SJCRH30 (cell line): ENCODE results near the gene SIX5. TPM values are rescaled to one million over a fixed set of nuclear protein-coding genes. Genes with fewer than 3 reads are reported as not detected.

Experiments used
- DNase-seq, 2 experiments: peaks; one replicate each; pipeline ENCODE4 v3.0.0-alpha.2; 2015 to 2020
- H3K27ac ChIP-seq: fragments of 250-450 bp; sonication (Bioruptor Pico); 2 replicates; pipeline ENCODE4 v1.5.1; 2020; ENCODE audit warnings: mild to moderate bottlenecking, moderate library complexity
- H3K27me3 ChIP-seq: fragments of 250-450 bp; sonication (Bioruptor Pico); 2 replicates; pipeline ENCODE4 v1.5.1; 2020; ENCODE audit warnings: mild to moderate bottlenecking, moderate library complexity
- H3K36me3 ChIP-seq: fragments of 250-450 bp; sonication (Bioruptor Pico); 2 replicates; pipeline ENCODE4 v1.5.1; 2020; ENCODE audit warnings: mild to moderate bottlenecking, moderate library complexity
- H3K4me1 ChIP-seq: fragments of 250-450 bp; sonication (Bioruptor Pico); 2 replicates; pipeline ENCODE4 v1.5.1; 2020; ENCODE audit warnings: mild to moderate bottlenecking, moderate library complexity
- H3K4me3 ChIP-seq: fragments of 250-450 bp; sonication (Bioruptor Pico); 2 replicates; pipeline ENCODE4 v1.5.1; 2020; ENCODE audit warnings: mild to moderate bottlenecking, moderate library complexity
- H3K9me3 ChIP-seq: fragments of 250-450 bp; sonication (Bioruptor Pico); replicated peaks from 2 replicates; pipeline ENCODE4 v1.5.1; 2020; ENCODE audit warnings: mild to moderate bottlenecking, moderate library complexity
- total RNA-seq: library from RNA; depleted of rRNA; stranded (reverse); fragments of >200 nt; shearing (Covaris generic); gene quantifications from 2 replicates; pipeline ENCODE4 v1.2.3, GENCODE V29; 2014

Gene SIX5
- total RNA-seq, 1 experiment from 2014 or later, result 6.0 TPM

DNA sequence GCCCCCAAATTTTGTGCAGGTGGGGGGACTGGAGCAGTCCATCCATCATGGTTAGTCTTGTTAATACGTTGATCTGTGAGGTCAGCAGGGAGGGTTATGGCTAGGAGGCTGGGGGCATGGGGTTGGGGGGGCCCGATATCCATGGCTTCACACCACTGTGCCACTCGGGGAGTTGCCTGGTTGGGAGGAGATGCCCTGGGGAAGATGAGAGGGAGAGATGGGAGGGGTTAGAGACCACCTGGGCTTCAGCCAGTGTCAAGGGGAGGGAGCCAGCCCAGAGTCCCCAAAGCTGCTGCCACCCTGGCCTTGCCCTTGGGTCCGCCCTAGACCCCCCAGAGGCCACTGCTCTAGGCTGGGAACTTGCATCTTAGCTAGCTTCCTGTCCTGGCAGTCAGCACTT, 15.0 kb upstream of the SIX5 start:
- Histone ChIP-seq H3K27ac (peak overlapping the region; percentile 99; the same call in 1 of the 2 replicates), H3K9me3 (no peaks in the 10 kb centered on the region), H3K27me3 (no peaks in the 10 kb centered on the region), H3K4me3 (no peak overlapping the region; the same call in 1 of the 2 replicates), H3K36me3 (peaks cover 44% of the 10 kb centered on the region), H3K4me1 (peaks cover 23% of the 10 kb centered on the region)
- DNase-seq, result no peak

- Histone ChIP-seq H3K4me3 (peak overlapping the region; percentile 84), H3K27ac (peak overlapping the region; percentile 99), H3K4me1 (peaks cover 23% of the 10 kb centered on the region), H3K36me3 (peaks cover 45% of the 10 kb centered on the region), H3K27me3 (no peaks in the 10 kb centered on the region), H3K9me3 (no peaks in the 10 kb centered on the region)
- peak; percentile 74 to 75 for DNase-seq
Measured at GRCh38 chr19:45782820-45783785, 14.1 kb upstream of the SIX5 start.

DNA sequence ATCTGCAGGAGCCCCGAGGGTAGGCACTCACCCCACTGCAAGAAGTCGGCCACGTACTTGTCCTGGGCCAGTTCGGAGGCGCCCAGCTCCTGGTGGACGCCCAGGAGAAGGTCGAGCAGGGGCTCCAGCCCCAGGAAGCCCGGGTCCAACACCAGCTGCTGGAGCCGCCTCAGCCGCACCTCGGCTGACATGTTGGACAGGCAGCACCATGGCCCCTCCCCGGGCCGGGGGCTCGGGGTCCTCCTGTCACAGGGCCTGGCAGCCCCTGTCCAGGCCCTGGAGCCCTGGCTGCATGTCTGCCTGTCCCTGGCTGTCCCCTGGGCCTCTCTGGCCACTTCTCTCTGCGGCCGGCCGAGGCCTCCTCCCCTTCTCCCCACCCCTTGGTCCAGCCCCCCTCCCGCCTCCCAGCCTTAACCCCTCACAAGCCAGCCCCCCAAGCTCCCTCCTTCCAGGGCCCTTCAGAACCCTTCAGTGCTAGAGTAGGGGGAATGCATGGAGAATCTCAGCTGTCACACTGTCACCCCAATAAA, 13.2 kb upstream of the SIX5 start, which contains the start of gene DMPK:
Gene DMPK (minus strand): TSS at position 329 of the 530 bp plus-strand sequence. CDS start 138 bp downstream, at position 191.
- Histone ChIP-seq H3K36me3 (peaks cover 53% of the 10 kb centered on the region), H3K9me3 (no peaks in the 10 kb centered on the region), H3K4me3 (peak within 1 kb of the TSS; percentile 84), H3K27ac (peak within 1 kb of the TSS; percentile 99), H3K4me1 (peaks cover 23% of the 10 kb centered on the region), H3K27me3 (no peaks in the 10 kb centered on the region)
- DNase-seq, result peak; percentile 78

DNA sequence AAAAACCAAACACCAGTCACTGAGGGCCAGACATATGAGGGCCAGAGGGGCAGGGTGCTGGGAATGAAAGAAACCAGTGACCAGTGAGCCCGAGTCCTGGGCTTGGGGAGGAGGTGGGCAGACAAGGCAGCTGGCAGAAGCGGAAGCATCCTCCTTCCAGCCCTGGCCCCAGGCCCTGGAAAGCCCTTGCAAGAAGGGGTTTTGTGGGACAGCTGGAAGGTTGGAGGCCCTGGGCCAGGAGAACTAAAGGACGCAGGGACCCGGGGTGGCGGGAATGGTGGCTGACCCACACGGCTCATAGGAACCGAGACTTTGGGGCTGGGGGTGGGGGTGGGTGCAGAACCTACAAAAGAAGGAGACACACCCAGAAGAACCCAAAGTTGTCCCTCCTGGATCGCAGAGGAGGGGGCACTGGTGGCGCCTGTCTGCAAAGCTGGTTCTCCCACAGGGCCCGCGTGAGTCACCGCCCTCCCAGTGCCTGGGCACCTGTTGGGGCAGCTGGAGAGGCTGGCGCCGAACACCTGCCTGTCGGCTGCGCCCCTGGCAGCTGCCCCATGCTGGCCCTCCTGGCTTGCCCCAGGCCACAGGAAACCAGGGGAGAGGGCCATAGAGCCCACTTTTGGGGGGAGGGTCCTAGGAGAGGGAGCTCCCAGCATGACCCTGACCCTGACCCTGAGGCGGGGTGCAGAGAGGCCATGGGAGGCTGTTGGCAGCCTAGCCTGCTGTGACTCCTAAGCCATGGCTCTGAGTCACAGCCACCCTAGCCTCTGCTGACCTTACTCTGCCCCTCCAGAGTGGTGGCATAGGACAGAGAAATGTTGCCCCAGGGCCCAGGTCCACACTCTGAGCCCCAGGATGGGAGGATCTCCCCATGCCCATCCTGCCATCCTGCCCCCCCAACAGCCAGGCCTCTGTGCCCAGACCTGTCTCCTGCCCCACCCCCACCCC, 12.4 kb upstream of the SIX5 start:
- DNase-seq, result peak; percentile 90 to 93
- Histone ChIP-seq H3K36me3 (peaks cover 59% of the 10 kb centered on the region), H3K27me3 (no peaks in the 10 kb centered on the region), H3K4me1 (peaks cover 23% of the 10 kb centered on the region), H3K9me3 (no peaks in the 10 kb centered on the region), H3K4me3 (peak overlapping the region; percentile 84), H3K27ac (peak overlapping the region; percentile 99)

- H3K36me3 ChIP-seq, result peaks cover 58% of the 10 kb centered on the region
- no peak for DNase-seq
- peak overlapping the region; percentile 99 for H3K27ac ChIP-seq
- no peaks in the 10 kb centered on the region for H3K27me3 ChIP-seq
- no peaks in the 10 kb centered on the region for H3K9me3 ChIP-seq
- H3K4me1 ChIP-seq, result peaks cover 23% of the 10 kb centered on the region
- peak overlapping the region; percentile 84 for H3K4me3 ChIP-seq
Measured at GRCh38 chr19:45780448-45781213, 11.6 kb upstream of the SIX5 start.

GRCh38 chr19:45780146-45780447, 11.0 kb upstream of the SIX5 start:
- H3K27me3 ChIP-seq, result no peaks in the 10 kb centered on the region
- H3K27ac ChIP-seq, result peak overlapping the region; percentile 99
- peaks cover 23% of the 10 kb centered on the region for H3K4me1 ChIP-seq
- DNase-seq, result no peak
- peak overlapping the region; percentile 84 for H3K4me3 ChIP-seq
- H3K9me3 ChIP-seq, result no peaks in the 10 kb centered on the region
- peaks cover 55% of the 10 kb centered on the region for H3K36me3 ChIP-seq

DNA sequence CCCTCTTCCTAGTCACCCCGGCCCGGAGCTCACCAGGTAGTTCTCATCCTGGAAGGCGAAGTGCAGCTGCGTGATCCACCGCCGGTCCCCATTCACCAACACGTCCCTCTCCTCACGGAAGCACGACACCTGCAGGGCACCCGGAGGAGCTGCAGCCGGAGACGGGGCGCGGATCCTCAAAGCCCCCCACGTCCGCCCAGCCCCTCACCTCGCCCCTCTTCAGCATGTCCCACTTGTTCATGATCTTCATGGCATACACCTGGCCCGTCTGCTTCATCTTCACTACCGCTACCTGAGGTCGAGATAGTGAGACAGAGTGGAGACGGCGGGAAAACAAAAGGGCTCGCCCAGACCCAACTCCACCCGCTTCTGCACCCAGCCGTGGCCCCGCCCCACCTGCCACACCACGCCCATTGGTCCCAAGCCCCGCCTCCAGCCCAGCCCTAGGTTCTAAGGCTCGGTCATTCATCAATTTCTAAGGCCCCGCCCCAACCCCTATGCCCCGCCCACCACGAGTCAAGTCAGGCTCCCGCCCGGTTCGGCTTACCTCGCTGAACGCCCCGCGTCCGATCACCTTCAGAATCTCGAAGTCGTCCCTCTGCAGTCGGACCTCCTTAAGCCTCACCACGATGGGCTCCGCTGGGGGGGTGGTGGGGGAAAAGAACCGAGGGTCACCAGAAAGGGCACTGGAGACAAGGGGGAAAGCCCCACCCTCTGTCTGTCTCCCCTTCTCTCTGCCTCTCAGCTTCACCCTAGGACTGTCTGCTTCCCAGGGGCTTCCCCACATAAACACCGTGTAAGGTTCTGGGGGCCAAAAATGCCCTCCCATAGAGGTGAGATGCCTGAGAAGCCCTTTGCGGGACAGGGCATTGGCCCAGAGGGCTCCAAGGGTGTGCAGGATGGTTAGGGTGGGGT, 10.4 kb upstream of the SIX5 start:
- peak; percentile 77 to 80 for DNase-seq
- Histone ChIP-seq H3K9me3 (no peaks in the 10 kb centered on the region), H3K36me3 (peaks cover 57% of the 10 kb centered on the region), H3K27ac (peak overlapping the region; percentile 99; the same call in 1 of the 2 replicates), H3K4me1 (peaks cover 18% of the 10 kb centered on the region), H3K4me3 (peak overlapping the region; percentile 84; the same call in 1 of the 2 replicates), H3K27me3 (no peaks in the 10 kb centered on the region)

DNA sequence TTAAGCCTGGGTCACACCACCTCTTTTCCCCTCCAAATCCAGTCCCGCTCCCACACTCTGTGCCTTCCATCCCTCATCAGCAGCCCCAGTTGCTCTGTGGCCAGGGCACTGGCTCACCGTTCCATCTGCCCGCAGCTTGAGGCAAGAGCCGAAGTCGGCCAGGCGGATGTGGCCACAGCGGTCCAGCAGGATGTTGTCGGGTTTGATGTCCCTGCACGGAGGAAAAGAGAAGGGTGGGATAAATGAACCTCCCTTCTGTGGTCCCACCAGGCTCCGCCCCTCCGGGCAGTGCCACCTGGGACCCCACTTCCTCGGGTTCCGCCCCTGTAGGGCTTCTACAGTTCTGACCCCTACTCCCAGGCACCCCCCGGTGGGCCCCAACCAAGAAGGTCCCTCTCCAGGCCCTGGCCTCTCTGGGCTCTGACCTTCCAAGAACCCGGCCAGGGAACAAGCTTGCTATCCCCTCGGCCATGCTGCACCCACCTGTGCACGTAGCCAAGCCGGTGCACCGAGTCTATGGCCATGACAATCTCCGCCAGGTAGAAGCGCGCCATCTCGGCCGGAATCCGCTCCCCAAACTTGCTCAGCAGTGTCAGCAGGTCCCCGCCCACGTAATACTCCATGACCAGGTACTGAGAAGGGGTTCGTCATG, 9.1 kb upstream of the SIX5 start:
- no peaks in the 10 kb centered on the region for H3K27me3 ChIP-seq
- H3K36me3 ChIP-seq, result peaks cover 65% of the 10 kb centered on the region

GRCh38 chr19:45777395-45777961, 8.4 kb upstream of the SIX5 start:
- Histone ChIP-seq H3K9me3 (no peaks in the 10 kb centered on the region), H3K4me3 (no peak overlapping the region), H3K27me3 (no peaks in the 10 kb centered on the region), H3K4me1 (peaks cover 9% of the 10 kb centered on the region), H3K27ac (no peak overlapping the region), H3K36me3 (peaks cover 69% of the 10 kb centered on the region)
- DNase-seq, result no peak

More for the DNA sequence above, 9.1 kb upstream of the SIX5 start:
- Histone ChIP-seq H3K4me3 (no peak overlapping the region), H3K27ac (no peak overlapping the region), H3K4me1 (peaks cover 11% of the 10 kb centered on the region), H3K9me3 (no peaks in the 10 kb centered on the region)
- no peak for DNase-seq

- no peak overlapping the region for H3K27ac ChIP-seq
- no peaks in the 10 kb centered on the region for H3K27me3 ChIP-seq
- H3K4me1 ChIP-seq, result peaks cover 7% of the 10 kb centered on the region
- H3K4me3 ChIP-seq, result no peak overlapping the region
- DNase-seq, result no peak
- no peaks in the 10 kb centered on the region for H3K9me3 ChIP-seq
- peaks cover 62% of the 10 kb centered on the region for H3K36me3 ChIP-seq
Measured at GRCh38 chr19:45774765-45775164, 5.7 kb upstream of the SIX5 start.

- Histone ChIP-seq H3K27me3 (no peaks in the 10 kb centered on the region), H3K27ac (0 out of 2 replicates have a peak overlapping the region, but pooled peaks have one; percentile 3), H3K4me3 (no peak overlapping the region), H3K36me3 (peaks cover 49% of the 10 kb centered on the region), H3K4me1 (peaks cover 8% of the 10 kb centered on the region; the same call in 1 of the 2 replicates), H3K9me3 (no peaks in the 10 kb centered on the region)
- DNase-seq, result no peak
Measured at GRCh38 chr19:45773384-45773783, 4.3 kb upstream of the SIX5 start.

GRCh38 chr19:45772912-45773311, 3.9 kb upstream of the SIX5 start:
- Histone ChIP-seq H3K4me3 (no peak overlapping the region), H3K4me1 (peaks cover 8% of the 10 kb centered on the region; the same call in 1 of the 2 replicates), H3K27me3 (no peaks in the 10 kb centered on the region), H3K27ac (0 out of 2 replicates have a peak overlapping the region, but pooled peaks have one; percentile 3), H3K9me3 (no peaks in the 10 kb centered on the region), H3K36me3 (peaks cover 44% of the 10 kb centered on the region)
- DNase-seq, result no peak
